NK-92 (cell line): ENCODE measurements around the gene ACAP3.

Experiments used
- DNase-seq: peaks from one replicate; lab custom pipeline; 2025; ENCODE audit not compliant: unreplicated experiment; lab: John Stamatoyannopoulos, UW

Gene ACAP3

DNA sequence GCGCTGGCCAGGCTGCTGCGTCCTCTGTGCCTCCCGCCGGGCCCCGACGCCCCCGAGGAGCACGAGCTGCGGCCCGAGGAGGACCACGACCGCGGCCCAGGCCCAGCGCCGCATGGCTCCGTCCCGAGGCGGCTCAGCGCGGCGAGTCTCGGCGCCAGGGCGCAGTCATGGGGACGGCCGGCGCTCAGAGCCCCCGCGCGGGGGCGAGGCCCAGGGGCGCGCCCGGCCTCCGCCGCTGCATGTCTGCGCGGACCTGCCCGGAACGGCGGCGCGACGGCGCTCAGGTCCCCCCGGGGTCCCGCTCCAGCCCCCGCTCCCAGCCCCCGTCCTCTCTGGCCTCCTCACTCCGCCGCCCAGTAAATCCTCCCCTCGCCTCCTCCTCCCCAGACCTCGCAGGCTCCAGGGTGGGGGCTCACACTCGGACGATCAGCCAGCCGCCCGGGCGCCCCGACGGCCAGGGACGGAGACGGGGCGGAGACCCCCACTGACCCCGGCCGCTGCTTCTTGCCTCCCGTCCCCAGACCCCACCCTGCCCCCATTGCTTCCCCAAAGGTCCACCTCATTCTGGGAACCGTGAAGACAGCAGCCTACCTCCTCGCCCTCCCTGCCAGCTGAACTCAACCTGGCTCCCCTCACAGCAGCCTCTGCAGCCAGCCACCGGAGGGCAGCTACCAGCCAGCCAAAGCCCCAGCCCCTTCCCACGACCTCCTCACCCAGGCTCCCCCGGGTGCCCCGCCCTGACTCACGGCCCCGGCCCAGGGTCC, 61.0 kb downstream of the ACAP3 start, which contains the start of gene C1QTNF12:
Gene C1QTNF12, minus strand, starts transcription at position 146 of the 764 bp plus-strand sequence. Its CDS starts 32 bp downstream, at position 114.
- no peak for DNase-seq

DNA sequence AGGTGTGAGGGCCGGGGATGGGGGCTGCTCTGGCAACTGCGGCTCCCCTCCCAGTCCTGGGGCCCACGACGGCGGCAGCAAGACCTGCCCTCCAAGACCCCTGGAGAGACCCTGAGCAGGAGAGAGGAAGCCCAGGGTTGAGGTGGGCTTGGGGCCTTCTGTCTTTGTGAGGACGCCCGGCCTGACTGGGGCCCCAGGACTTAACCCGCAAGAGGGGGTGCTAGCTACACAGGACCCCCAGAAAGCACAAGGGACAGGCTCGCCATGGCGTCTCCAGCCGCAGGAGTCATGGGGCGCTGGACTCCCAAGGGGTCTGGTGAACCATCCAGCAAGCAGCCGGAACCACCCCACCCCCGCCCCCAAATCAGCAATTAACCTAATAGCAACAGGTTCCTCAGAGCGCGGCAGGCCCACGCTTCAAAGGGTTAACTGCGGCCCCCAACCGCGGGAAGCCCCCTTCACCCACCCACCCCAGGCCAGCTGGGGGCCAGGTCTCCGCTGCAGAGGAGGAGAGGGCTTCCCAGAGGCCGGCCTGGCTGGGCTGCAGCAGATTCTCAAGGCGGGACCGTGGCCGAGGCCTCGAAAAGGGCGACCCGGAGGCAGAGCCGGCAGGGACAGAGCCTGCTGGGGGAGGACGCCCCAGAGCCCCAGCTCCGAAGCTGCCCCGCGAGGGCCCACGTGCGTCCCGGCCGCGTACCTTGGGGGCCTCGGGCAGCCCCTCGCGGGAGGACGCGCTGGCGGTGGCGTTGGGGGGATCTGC, 61.7 kb downstream of the ACAP3 start:
- no peak for DNase-seq

DNA sequence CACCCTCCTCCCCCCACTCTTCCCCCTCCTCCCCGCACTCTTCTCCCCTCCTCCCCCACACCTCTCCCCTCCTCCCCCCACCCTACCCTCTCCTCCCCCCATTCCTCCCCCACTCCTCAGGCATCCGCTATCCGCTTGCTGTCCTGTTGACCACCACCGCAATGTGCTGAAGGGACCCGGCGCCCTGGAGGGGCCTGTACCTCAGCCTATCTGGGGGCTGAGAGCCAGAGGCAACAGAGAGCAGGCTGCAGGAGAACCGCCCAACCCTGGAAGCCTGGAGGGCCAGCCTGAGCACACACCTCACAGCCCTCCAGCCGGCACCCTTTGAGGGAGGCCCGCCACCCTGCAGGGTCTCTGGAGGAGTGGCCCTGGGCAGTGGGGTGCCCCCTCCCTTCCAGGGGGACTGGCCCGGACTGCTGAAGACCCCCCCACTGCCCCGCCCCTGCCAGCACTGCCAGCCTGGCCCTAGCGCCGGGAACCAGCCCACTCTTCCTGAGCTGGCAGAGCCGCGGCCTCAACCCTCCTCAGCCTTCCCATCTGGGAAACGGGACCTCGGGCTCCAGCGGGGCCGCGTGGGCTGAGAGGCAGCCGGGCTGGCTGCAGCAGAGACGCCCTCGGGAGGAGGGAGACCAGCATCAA, 62.4 kb downstream of the ACAP3 start:
- no peak for DNase-seq

DNA sequence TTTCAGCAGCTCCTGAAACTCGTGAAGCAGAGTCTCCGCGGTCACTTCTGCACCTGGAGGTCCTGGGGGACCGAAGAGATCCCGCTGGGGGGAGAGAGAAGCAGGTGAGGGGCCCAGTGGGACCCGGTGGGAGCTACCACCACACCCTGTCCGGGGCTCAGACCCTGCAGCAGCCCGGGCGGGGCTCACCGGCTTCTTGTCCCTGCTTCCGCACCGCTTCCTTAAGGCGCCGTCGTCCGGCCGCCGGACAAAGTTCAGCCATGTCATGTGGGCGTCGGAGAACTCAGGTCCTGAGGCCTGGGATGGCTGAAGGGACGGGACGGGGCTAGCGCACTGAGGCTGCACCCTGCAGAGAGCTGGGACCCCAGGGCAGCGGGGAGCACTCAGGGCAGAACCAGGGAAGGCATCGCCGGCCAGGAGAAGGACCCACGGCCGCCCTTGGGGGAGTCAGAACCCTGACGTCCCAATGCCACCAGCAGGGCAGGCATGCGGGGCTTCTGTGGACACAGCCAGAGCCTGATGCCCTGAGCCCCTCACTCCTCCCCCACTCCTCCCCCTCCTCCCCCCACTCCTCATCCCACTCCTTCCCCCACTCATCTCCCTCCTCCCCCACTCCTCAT, 63.4 kb downstream of the ACAP3 start:
- DNase-seq = no peak

DNA sequence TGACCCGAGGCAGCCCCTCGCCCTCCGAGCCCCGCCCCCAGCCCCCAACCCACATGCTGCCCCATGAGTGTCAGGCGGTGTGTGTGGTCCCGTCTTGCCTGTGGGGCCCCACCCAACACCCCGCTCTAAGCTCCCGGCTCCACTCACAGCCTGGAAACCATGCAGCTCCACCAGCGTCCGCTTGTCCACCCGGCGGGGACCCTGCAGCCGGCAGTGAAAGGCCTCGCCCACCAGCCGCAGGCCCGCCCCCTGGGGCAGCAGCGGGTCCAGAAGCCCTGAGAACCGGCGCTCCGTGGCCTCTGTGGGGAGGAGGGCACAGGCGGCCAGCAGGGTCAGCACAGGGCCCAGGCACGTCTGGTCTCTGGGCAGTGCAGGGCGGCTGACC, 63.9 kb downstream of the ACAP3 start:
- no peak for DNase-seq

DNA sequence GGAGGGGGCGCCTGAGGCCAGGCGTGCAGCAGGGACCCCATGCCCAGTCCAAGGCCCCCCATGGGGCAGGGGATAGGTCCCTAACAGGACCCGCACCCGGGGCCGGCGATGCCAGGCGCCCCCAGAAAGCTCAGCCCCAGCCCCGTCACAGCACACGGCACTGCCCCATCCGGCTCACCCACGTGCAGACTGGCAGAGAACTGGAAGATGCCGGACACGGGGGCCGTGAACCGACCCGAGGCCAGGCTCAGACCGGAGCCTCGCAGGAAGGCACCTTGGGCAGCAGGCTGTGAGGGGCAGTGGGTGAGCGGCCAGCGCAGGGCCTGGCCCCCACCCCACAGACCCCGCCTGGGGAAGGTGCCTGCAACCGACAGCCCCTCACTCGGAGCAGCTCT, 64.5 kb downstream of the ACAP3 start:
- DNase-seq = no peak

DNA sequence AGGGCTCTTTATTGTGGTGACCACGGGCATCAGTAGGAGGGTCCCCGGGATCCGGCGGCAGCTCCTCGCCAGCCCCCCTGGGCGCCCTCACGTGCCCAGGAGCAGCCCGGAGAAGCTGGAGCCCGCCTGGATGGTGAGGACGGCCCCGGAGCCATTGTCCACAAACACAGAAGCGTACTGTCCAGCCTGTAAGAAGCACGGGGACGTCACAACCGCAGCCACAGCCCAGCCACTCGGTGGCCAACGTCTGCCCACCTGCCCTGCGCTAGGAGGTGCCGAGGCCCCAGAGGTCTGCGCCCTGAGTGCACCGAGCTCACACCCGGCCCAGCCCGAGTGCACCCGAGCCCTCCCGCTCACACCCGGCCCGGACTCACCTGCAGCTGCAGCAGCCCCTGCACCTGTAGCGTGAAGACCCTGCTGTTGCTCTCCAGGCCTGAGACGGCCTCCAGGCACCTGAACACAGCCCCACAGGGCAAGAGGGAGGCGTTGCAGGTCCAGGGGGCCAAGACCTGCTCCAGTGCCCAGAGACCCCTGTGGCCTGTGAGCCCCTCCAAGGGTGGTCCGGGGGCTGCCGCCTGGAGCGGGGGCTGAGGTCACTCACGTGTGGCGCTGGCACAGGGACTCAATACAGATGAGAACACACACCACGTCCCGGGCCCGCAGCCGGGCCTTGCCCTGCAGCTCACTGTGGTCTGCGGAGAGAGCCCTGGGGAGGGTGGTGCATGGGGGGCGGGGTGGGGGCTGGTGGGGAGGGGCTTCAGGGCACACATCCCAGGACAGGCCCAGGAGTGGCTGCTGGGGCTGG, 65.1 kb downstream of the ACAP3 start:
- no peak for DNase-seq
